Measurements from ENCODE around the gene XRCC5.

DNA sequence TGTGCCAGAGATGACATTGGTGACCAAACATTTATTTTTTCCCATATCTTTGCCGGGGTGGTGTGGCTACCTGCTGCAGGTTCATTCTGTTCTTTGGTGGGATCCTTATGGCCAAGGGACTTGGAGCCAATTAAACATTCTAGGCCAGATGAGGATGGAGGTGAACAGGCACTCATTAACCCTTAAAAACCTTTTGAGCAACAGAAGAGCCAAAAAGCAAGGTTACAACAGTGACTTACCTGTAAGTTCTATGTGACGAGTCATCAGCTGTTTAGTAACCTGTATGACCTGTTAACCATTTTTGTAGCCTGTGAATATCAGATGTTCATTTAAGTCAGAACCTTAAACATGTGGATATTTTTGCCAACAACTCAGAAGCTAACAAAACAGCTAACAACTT lies 105.6 kb downstream of the XRCC5 start:
- TF ChIP-seq YY1 (IDR thresholded peaks at IDR 0.05; ENCODE audit: insufficient read depth, insufficient read length) (no peak), ZNF274 (IDR thresholded peaks at IDR 0.05; ENCODE audit: low read depth, low read length) (no peak), SUZ12 (IDR thresholded peaks at IDR 0.05; ENCODE audit: extremely low read depth, insufficient read depth, insufficient read length) (no peak)
